NCI-H524 (cell line): ENCODE data around the gene TDP1.

Source experiments
- DNase-seq, 2 experiments: peaks; one replicate each; lab custom pipeline; 2025; lab: John Stamatoyannopoulos, UW

Gene TDP1

DNA sequence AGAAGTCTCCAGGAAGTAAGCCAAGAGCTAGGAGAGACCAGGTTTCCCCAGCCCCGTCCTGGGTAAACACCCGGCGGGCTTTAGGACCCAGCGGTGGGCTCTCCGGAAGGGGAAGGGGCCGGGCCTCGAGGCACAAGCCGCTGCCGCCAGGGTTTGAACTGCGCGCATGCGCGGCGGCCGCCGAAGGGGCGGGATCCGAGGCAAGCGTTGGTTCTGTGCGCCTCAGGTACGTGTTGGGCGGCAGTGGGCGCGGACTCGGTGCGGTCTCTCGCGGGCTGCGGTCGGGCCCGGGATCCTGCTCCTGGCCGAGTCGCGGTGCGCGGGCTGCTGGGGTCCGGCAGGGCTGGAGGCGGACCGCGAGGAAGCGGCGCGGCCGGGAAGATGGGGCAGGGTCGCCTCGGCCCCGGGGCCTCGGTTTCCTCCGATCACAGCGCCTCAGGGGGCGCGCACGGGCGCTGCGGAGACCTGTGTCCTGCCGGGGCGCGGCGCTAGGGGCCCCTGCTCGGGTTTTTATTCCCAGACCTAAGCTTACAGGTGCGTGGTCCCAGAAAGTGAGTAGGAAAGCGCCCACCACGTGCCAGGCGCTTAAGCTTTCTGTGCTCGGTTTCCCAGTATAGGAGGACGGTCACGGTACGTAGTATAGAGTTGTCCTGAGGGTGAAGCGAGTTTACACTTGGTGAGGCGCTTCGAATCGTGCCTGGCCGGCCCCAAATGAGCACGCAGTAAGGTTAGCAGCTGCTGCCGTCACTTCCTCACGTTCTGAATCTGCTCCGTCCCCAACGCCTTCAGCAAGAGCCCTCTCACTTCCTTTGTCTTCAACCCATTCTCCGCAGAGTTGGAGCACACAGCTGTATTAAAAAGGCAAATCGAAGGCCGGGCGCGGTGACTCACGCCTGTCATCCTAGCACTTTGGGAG, at the start of gene TDP1:
Gene TDP1 (plus strand): TSS at position 183 of the 916 bp plus-strand sequence. CDS start 7,188 bp downstream, outside the sequence.
- peak; percentile 99 for DNase-seq

DNA sequence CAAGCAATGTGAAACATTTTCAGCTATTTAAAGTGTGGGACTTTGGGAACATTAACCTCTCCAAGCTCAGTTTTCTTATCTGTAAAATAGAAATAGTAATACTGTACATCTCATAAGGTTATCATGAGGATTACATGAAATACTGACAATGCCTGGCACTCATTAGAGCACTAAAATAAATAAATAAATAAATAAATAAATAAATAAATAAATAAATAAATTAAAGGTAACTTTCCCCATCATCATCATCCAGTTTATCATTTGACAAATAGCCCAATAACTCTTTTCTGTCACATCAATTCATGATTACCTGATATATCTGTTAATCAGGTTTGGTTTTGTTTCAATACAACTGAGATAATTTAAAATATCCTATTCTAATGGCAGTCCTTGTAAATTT, 49.7 kb upstream of the TDP1 start:
- no peak for DNase-seq

DNA sequence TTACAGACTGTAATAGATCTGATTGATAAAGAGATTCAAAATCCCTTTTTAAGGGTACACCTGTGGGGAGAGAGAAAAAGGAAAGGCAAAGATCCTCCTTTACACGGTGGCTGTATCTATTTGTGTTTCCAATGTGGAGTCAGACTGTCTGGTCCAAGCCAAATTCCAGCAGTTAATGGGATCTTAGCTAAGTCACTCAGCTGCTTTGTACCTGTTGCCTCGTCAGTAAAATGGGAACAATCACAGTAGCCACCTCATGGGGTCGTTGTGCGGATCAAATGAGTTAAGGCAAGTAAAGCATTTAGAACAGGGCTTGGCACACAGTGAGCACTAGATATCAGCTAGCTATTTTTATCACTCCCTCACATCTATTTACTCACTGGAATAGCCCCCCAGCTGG, 48.1 kb upstream of the TDP1 start:
- DNase-seq: no peak

DNA sequence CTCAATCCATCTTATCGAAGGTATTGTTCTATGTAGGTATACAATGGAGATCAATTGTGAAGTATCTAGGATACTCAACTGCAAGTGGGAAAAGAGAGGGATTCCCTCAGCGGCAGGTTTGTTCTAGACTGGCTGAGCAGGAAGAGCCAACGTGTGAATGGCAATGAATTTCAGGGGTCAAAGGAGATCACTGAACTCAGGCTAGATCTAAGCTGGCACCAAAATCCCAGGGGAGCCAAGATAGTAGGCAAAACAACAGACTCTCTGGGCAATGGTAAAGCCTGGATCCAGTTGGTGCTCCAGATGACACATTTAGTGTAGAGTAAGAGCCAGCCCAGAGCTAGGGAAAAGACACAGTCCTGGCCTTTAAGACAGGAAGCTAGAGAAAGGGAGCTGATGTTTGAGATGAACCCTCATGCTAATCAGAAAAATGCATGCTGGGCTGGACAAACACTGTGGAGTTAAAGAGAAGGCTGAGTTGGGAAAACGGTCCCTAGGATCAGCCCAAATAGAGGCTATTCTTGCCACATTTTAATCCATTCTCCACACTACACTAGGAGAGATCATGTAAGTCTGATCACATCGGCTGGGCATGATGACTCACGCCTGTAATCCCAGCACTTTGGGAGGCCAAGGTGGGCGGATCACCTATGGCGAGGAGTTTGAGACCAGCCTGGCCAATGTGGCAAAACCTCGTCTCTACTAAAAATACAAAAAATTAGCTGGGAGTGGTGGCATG, 46.8 kb upstream of the TDP1 start:
- DNase-seq: peak in 1 of 2 experiments; percentile 17

DNA sequence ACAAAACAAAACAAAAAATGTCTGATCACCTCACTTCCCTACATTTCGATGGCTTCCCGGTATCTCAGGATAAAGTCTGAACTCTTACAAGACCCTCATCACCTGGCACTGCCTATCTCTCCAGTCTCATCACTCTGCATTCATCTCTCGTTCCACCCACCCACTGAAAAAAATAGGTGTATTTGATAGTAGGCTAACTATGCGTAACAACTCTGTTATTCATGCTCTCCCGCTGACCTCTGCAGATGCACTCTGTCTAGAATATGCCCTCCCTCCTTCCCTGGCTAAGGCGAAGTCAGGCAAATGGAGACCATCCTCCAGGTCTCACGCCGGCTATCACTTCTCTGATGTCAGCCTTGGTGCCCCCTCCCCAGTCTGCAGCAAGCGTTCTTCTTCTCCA, 46.1 kb upstream of the TDP1 start:
- DNase-seq: no peak

DNA sequence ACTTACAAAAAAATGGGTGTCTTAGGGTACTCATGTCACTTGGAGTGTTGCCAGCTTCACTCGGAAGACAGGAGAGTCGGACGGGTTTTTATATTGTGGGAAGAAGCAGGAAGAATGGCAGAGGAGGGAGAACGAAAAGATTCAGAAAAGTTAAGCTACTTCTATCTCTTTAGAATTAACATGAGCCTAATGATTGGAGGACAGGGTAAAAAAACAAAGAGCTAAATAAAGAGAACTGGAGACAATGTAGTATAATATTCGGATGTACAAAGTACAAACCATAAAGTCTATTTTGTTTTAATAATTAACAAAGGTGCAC, 45.1 kb upstream of the TDP1 start:
- DNase-seq: no peak

DNA sequence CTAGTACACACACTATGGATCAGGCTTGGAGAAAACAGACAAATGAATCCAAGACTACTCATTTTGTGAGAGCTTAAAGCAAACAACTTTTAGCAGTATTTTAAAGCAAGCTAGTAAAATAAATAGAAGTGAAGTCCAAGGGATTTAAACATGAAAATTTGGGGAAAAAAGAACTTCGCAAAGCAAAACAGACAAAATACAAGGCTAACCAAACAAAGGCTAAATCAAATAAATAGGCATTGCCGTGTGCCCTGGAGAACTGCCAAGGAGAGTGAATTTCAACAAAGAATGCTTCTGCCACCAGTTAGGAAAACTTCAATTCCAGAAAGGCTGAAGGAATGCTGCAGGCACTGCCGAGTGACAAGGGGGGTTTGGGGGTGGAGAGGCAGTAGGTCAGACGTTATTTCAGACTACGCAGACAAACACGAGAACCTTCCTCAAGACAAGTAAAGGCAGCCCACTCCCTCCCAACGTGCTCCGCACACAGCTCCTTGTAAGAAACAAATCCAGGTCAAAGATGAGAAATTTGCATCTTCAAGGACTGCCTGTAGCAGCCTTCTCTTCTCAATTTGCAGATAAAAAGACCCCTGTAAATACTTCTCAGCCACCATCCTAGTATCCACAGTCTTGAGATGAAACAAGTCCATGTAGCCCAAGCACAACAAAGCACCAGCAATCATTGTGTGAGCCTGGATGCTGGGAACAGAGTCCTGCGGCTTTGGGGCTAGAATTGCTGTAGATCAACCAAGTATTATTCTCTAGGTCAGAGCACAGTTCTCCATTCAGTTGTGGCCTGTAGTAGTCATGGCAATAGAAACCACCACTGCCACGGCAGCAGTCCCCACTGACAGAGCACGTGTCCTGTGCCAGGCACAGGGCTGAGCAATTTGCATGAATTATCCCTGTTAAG, 44.5 kb upstream of the TDP1 start:
- DNase-seq: no peak

DNA sequence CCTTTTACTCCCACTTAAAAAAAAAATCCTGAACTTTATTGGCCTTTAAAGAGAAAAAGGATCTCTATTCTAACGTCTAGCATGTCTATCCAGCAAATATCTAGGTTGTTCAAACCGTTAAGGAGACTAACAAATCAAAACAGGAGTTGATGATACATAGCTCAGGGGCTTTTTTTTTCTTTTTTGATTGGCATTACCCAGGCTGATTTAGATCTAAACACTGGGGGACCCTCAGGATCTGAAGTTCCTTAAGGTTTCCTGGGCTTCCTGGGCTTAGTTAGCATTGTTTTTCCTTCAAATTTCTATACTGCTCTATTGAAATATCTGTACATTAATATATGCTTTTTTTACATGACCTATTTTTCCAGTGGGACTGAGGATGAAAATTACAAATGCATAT, 43.5 kb upstream of the TDP1 start:
- no peak for DNase-seq

DNA sequence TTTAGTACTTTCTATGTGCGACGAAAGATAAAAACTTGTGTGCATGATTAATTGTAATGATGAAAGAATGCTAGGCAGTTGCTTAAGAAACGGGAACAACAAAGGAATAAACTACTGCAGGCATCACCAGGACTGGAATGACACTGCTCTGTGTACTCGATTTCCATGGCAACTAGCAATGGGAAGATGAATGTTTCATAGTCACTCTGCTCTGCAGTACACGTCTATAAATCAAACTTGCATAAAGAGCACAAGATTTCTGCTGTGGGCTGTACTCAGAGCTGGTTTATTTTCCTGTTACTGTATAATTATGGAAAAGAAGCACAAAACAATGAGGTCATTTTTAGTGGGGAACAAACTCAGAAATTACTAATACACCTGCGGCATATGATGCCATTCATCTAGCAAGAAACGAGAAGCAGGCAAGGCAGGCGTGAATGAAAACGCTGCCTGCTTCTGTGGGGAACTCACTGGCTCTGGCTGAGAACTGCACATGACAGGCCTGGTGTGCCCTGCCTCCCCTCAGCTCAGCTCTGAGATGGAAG, 43.0 kb upstream of the TDP1 start:
- DNase-seq: no peak

DNA sequence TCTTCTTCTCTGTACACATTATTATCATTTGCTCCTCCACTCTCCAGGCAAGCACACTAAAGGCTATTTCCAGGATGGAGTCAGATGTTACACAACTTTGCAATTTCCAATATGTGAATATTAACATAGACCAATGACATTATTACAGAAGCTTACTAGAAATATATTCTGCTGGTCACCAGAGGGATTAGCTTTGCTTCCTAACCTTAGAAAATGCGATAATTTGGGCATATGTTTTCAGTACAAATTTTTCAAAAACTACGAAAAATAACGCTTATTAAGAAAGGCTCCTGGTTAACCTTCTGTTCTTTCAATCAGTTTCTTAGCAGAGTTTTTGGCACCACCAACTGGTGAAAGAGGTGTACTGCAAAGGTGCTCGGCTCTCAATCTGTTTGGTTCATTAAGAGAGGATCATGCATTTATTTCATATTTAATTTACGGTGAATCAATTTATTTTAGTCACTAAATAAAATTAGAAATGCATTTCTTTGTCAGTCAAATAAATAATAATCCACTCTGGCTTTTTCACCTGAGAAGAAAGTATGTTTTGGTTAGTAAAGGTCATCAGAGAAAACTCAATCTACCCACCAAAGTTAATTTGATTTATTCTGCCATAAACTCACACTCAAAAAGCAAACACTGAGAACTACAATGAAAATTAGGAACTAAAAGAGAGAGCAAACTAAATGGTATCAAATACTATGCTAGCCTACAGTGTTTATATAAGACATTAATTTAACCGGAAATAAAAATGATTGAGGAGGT, 40.4 kb upstream of the TDP1 start:
- peak; percentile 61 to 77 for DNase-seq

DNA sequence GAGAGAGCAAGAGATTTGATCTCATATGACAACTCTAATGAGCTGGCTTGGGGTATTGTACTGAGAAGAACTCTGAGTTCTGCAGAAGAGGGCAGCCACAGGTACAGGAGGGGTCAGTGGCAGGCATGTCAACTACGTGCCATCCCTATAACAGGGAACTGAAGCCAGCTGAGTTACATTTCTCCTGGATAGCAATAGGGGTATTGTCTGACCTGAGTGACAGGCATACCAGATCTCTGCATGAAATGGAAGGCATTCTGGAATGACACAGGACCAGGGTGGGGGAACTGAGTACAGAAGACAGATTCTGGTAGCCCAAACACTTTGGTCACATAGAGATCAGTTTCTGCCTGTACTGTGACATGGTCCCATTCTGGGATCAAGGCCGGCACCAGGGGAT, 37.0 kb upstream of the TDP1 start:
- no peak for DNase-seq

DNA sequence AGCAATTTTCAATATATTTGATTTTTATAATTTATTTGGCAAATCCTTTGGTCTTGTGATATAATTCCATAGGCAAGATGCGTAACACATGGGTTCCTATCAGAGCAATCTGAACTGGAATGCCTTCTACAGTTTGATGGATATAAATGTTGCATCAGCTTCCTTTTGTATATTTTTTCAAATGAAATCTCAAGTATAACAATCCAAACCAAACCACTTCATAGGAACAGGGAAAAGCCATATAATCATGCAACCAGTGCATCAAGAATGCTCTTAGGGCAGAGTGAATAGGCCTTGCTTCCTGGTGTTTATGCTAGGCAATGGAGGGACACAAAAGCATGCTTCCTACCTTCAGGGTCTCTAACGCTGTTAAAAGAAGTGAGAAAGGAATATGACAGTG, 35.7 kb upstream of the TDP1 start:
- no peak for DNase-seq

DNA sequence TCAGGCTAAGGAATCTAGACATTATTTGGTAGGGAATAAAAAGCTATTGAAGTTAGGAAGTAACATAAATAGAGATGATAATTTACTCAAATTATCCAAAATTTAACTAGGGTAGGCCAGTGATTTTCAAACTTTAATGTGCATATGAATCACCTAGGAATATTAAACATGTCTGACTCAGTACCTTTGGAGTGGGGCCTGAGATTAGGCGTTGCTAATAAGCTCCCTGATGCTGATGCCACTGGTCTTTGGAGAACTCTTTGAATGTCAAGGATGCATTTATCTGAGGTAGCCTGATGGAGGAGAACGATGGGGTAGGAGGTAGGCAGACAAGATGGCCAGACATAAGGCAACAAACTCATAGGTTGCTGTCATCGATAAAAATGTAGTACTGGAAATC, 34.4 kb upstream of the TDP1 start:
- DNase-seq: no peak

DNA sequence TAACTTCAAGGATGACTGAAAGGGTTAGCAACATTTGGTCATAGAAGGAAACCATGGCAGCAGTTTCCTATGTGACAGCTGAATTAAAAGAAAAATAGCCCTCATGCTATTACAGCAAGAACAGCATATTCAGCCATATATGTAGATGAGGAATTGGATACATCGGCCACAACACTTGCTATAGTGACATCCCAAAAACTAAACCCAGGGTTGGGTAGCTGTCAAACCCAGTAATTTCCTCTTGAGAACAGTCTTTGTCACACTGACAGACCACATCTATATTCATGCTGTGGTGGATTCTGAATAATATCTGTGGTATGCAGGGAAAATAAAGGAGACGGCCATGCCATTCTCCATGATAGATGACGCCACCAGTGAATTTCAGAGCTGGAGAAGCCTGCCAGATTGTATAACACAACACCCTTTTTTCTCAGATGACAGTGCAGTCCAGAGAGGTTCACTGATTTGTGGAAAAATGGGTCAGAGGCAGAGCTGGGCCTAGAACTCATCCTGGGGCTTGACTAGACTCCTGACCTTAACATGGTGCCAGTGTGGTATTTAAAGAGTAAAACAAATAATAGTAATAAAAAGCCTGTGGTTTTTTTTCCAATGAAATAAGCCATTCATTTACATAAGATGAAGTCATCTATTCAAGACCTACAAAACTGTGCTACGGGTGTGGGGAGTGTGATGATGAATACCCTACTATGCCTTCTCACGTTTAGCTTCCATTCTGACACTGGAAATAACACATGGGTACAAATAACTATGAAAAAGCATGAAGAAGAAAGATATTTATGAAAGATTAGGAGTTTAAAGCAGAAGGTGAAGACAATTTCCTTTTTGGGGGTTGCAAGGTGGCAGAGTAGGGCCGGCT, 33.5 kb upstream of the TDP1 start:
- no peak for DNase-seq

DNA sequence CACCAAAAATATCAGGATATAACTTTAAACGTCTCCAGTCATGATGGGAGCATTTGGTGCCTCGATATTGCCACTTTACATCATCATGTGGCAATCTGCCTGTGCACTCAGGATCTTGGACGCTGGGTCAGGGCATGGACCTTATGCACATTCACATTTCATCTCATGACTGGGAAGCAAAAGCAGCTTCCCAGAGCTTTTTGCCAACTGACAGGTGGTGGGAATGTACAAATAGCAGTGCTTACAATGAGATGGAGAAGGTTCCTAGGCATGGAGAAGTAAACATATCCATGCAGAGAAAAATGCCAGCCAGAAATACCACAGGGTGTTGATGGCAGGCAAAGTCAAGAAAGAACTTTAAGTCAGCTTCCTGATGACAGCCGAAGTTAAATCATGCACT, 31.5 kb upstream of the TDP1 start:
- DNase-seq: no peak

DNA sequence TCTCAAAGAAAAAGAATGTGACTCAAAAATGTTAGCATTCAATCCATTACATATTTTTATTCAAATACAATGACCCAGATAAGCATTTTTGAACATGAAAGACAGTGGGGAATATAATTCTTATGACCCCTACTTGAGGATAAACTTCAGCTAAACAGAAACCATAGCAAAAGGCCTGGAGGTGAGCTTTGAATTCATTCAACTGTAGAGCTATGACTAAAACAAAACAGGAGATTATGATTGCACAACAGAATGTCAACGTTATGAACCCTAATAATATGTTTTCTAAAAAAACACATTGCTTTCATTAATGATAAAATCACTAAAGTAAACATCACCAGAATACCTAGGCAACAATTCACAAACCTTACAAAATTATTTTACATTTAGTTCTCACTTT, 29.0 kb upstream of the TDP1 start:
- no peak for DNase-seq

DNA sequence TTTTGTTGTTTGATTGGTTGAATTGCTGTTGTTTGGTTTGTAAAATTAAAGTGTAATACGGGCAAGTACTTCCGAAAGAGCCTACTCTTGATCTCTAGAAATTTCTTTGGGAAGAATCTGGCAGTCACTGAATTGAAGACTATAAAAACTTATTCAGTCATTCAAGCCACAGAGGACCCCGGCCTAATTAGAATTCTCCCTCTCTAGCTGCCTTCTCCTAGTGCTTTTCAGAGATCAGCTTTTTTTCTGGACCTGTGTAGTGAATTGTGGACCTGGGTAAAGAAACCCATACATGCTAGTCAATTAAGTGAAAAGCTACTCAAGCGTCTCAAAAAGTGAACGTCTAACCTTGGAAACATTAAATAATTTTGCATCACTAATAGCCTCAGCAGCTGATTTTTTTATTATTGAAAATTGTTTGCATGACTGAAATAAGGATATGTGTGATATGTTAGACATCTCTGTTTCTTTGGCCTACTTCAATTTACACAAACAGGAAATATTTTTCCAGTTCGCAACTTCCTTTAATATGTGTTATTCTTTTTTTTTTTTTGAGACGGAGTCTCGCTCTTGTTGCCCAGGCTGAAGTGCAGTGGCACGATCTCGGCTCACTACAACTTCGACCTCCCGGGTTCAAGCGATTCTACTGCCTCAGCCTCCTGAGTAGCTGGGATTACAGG, 28.4 kb upstream of the TDP1 start:
- DNase-seq: no peak

DNA sequence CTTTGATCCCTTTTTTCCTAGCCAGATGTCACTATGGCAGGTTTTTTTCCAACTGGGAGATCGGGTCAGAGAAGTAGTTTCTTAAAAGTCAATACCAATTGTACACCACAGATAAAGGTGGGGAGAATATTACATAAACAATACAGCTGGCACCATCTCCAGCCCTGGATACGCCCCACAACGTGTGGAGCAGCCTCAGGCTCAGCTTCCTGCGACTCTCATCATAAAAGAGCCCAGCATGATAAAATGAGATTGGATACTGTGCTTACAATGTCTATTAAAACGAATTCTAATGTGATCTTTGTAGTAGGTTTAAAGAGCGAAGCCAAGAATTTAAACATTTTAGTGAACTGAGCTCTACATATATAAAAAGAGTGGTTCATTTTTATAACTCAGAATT, 22.7 kb upstream of the TDP1 start:
- no peak for DNase-seq

DNA sequence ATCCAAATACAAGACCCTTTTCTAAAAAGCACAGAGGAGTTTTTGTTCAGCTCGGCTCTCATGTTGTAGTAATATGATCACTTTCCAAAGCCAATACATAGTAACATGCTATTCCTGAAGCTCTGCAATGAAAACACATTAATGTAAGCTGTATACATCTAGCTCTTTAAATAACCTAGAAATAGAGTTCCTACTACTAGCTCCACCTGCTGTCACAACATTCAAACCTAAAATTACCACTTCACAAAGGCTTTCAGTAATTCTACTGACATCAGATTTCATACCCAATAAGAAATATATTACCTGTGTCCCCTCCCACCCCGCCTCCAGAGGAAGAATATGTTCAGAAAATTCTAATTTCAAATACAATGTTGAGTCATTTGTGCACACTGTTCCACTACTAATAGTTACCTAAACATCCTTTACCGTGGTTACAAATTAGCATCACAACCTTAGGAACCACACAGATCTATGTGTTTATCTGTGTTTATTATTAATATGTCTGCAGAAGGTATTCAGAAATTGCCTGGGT, 19.0 kb upstream of the TDP1 start:
- DNase-seq: peak in 1 of 2 experiments; percentile 25
